Ovary (tissue), 9 donors: ENCODE measurements around the gene ZNF70. TPM values are rescaled to one million over a fixed set of nuclear protein-coding genes. Genes with fewer than 3 reads are reported as not detected.
A peak's percentile ranks its signal among the peaks of the same experiment; 100 is the strongest.

Experiments
- DNase-seq, 5 donors: peaks; one replicate each; pipeline ENCODE4 v3.0.0-alpha.2; 2019 to 2020
- H3K27ac ChIP-seq, 2 donors: fragments of 200-600 bp; one replicate each; pipeline versions ENCODE4 v1.5.1 to v1.8.0; 2019 to 2022
- H3K27me3 ChIP-seq: fragments of 200-600 bp; one replicate; pipeline ENCODE4 v1.8.0; 2022
- H3K36me3 ChIP-seq: fragments of 200-600 bp; sonication (generic); one replicate; pipeline ENCODE4 v1.5.1; 2019
- H3K4me1 ChIP-seq: one replicate; pipeline ENCODE4 v1.8.1; 2013; ENCODE audit warnings: mild to moderate bottlenecking, moderate library complexity; ENCODE audit not compliant: insufficient read depth
- H3K4me3 ChIP-seq: fragments of 200-600 bp; sonication (generic); one replicate; pipeline ENCODE4 v1.5.1; 2017
- H3K9me3 ChIP-seq, 2 donors: fragments of 200-600 bp in 1 of 2; sonication (generic) in 1 of 2; one replicate each; pipeline versions ENCODE4 v1.5.1 to v1.8.1; 2013 to 2019; ENCODE audit warnings: mild to moderate bottlenecking in 1 of 2, moderate library complexity in 1 of 2
- EP300 ChIP-seq: sonication (generic); formaldehyde crosslinking; IDR thresholded peaks from one replicate; pipeline ENCODE4 v1.6.1; 2017; ENCODE audit warnings: antibody characterized with exemption
- POLR2A ChIP-seq: fragments of 450-650 bp; IDR thresholded peaks from one replicate; pipeline ENCODE4 v1.6.1; 2017; ENCODE audit warnings: antibody characterized with exemption, mild to moderate bottlenecking, moderate library complexity
- WGBS, 3 donors: extraction: QIAGEN DNeasy Blood & Tissue Kit in 1 of 3; methylation state at CpG; one replicate each; pipeline versions ENCODE4 v1.1.5 to v1.1.7; 2013 to 2017; 5-methylcytosine and 5-hydroxymethylcytosine counted together
- intact Hi-C, 4 donors: fragments of 100-400 bp; cut with DNase I; formaldehyde crosslinking; loops; one replicate each; pipeline versions ENCODE4 v1.11.0 to v1.15.1; 2022 to 2023
- polyA plus RNA-seq, 2 donors: library from polyadenylated mRNA; stranded (reverse); fragments of 200-250 nt in 1 of 2; fragments of 350-450 nt in 1 of 2; fragmentation: Illumina TruSeq in 1 of 2; extraction: RNeasy Lipid Tissue Mini Kit (QIAGEN cat#74804) in 1 of 2; gene quantifications; one replicate each; pipeline ENCODE4 v1.2.3, GENCODE V29; 2013 to 2014
- total RNA-seq, 7 donors: library from RNA; depleted of rRNA in 2 of 7; stranded (reverse); fragments of >200 nt in 2 of 7; fragmentation: NEBNext Ultra II Directional in 3 of 7; extraction: Animal tissue kit (Norgen Biotek cat#: 25700) in 3 of 7; gene quantifications; one replicate each; pipeline versions ENCODE4 v1.1.0 to v1.2.4, GENCODE V29; 2016 to 2023
- TF ChIP-seq, protein P1 (sequence below), 3 donors: fragments of 450-650 bp in 2 of 3; fragments of 200-600 bp in 1 of 3; IDR thresholded peaks; one replicate each; pipeline versions ENCODE4 v1.5.1 to v1.8.0; 2016 to 2022; ENCODE audit warnings: antibody characterized with exemption in 3 of 3, mild to moderate bottlenecking in 1 of 3
- donor health status: DM: no; HTN: no; CAD: no; lungs with moderate emphysema.
- donor health status: DM: no; HTN: no; CAD: no.
- donor health status: Bipolar disorder and iron deficiency.
- donor health status: DM: yes; HTN: yes; CAD: no.
- donor health status: DM: no; HTN: no; CAD: no.
- donor health status: DM: yes; HTN: yes; CAD: no.

ZNF70 gene
- total and polyA plus RNA-seq, 9 donors: 3.8 to 21.6 (median 16.1) TPM

DNA sequence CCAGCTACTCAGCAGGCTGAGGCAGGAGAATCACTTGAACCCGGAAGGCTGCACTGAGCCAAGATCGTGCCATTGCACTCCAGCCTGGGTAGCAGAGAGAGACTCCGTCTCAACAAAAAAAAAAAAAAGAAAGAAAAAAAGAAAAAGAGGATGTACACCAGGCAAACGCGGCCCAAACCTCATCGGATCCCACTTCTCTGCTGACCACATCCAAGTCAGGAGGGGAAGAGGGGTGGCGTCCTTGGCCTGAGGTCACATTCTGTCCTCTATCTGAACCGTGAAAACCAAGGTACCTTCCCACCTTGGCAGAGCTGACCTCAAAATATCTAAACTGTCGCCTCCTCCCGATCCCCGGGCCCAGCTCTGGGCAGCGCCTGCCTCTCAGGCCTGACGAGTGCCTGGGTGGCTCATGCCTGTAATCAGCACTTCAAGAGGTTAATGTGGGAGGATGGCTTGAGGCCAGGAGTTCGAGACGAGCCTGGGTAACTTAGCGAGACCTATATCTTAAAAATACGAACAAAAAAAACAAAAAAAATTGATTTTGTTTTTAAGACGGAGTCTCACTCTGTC, 35.0 kb downstream of the ZNF70 start:
- WGBS, 3 donors: 38 to 53% (median 39%) methylated on average over 18 of the region's 18 CpGs
- no peak for TF ChIP-seq POLR2A
- no peak for TF ChIP-seq EP300
- TF ChIP-seq, protein P1, sequence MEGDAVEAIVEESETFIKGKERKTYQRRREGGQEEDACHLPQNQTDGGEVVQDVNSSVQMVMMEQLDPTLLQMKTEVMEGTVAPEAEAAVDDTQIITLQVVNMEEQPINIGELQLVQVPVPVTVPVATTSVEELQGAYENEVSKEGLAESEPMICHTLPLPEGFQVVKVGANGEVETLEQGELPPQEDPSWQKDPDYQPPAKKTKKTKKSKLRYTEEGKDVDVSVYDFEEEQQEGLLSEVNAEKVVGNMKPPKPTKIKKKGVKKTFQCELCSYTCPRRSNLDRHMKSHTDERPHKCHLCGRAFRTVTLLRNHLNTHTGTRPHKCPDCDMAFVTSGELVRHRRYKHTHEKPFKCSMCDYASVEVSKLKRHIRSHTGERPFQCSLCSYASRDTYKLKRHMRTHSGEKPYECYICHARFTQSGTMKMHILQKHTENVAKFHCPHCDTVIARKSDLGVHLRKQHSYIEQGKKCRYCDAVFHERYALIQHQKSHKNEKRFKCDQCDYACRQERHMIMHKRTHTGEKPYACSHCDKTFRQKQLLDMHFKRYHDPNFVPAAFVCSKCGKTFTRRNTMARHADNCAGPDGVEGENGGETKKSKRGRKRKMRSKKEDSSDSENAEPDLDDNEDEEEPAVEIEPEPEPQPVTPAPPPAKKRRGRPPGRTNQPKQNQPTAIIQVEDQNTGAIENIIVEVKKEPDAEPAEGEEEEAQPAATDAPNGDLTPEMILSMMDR (IDR thresholded peaks at IDR 0.05): no peak
- no peaks in the 10 kb centered on the region for H3K36me3 ChIP-seq
- H3K4me3 ChIP-seq: peak overlapping the region; percentile 79
- peak; percentile 21 to 52 (median 42) for DNase-seq
- peak overlapping the region; percentile 38 to 53 for H3K27ac ChIP-seq
- no peaks in the 10 kb centered on the region for H3K9me3 ChIP-seq
- H3K4me1 ChIP-seq: peaks cover 5% of the 10 kb centered on the region
- intact Hi-C loops: no loop called here
- no peaks in the 10 kb centered on the region for H3K27me3 ChIP-seq

DNA sequence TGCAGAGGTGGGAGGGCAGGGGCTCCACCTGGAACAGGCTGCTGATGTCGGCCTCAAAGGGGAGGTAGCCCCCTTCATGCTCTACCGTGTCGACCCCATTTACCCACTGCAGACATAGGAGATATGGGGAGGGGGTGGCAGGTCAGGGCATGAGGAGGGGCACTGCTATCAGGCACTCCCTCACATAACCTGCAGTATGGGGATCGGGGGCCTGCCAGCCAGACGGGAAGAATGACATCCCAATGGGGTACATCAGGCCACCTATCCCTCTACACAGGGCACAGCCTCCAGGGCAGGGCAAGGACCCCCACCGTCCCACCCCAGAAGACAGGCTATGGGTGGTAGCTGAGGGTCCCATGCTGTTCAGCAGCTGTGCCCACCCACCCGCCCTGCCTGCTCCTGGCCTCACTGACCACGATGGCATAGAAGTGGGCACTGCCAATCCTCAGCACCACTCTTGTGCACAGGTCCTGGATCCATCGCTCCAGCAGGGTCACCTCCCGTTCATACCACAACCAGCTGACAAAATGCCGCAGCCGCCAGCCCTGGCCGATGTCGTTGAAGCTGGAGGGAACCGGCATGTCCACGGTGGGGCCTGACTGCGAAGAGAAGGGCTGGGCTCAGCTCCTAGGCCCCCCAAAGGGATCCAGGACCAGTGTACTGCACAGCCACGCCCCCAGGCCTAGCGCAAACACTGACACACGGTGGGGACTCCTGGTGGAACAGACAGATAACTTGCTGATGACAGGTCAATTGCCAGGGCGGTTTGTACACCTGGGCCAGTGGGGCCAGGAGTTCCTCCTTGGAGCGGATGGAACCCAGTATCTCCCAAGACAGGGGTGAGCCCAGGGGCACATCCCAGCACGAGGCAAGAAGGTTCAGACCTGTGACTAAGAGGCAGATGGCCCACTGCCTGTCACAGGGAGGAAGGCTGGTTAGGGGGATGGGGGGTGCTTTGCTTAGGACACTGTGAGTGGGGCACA, 36.0 kb downstream of the ZNF70 start:
- no peak for DNase-seq
- no peaks in the 10 kb centered on the region for H3K27me3 ChIP-seq
- 80 to 84% (median 83%) methylated on average over 23 of the region's 23 CpGs for WGBS, 3 donors
- intact Hi-C loops: loop anchor here in 1 of 4 donors (5.0 kb wide), 1 partner anchor 47 kb away; the partner anchor contains the start of gene C22orf15
- no peak overlapping the region for H3K4me3 ChIP-seq
- H3K27ac ChIP-seq: no peak overlapping the region
- peaks cover 5% of the 10 kb centered on the region for H3K4me1 ChIP-seq
- TF ChIP-seq POLR2A (no peak), EP300 (no peak)
- TF ChIP-seq, protein P1 (IDR thresholded peaks at IDR 0.05): no peak
- no peaks in the 10 kb centered on the region for H3K36me3 ChIP-seq
- no peaks in the 10 kb centered on the region for H3K9me3 ChIP-seq

DNA sequence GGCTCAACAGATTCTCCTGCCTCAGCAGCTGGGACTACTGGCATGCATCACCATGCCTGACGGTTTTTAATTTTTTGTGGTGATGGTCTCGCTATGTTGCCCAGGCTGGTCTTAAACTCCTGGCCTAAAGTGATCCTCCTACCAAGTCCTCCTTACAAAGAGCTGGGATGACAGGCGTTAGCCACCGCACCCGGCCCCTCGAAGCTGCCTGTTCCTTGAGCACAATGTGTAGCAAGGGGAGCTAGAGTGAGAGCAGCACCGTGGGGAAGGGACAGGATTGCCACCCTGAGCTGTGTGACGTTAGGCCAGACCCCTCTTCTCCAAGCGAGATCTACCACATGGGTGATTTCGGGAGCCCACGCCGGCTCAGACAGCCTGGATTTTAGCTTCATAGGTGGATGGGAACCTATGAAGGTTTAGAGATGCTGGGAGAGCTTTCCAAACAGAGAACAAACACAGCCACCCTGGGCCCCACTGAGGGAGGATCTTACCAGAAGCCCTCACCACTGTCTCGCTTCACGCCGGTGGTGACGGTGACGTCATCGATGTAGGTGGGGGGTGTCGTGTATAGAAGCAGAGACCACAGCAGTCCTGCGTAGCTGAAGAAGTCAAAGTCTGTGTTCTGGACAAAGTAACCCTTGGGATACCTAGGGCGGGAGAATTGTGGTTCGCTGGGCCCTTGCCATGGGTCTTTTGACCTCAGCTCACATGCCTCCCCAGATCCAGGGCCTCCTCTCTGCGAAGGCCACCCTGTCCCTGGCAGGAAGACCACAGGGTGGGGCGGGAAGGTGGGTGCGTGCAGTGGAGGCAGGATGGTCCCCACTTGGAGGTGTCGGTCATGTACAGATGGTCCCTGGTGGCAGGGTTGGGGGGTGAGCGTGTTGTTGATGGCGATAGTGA, 37.0 kb downstream of the ZNF70 start:
- DNase-seq: no peak
- H3K27me3 ChIP-seq: no peaks in the 10 kb centered on the region
- no peak overlapping the region for H3K4me3 ChIP-seq
- intact Hi-C loops: loop anchor here in 1 of 4 donors (5.0 kb wide), 1 partner anchor 48 kb away; the partner anchor contains the start of gene C22orf15
- 91 to 93% (median 92%) methylated on average over 28 of the region's 28 CpGs for WGBS, 3 donors
- no peak overlapping the region for H3K27ac ChIP-seq
- no peaks in the 10 kb centered on the region for H3K9me3 ChIP-seq
- H3K36me3 ChIP-seq: no peaks in the 10 kb centered on the region
- TF ChIP-seq POLR2A (no peak), EP300 (no peak)
- TF ChIP-seq, protein P1 (IDR thresholded peaks at IDR 0.05): no peak
- peaks cover 5% of the 10 kb centered on the region for H3K4me1 ChIP-seq

DNA sequence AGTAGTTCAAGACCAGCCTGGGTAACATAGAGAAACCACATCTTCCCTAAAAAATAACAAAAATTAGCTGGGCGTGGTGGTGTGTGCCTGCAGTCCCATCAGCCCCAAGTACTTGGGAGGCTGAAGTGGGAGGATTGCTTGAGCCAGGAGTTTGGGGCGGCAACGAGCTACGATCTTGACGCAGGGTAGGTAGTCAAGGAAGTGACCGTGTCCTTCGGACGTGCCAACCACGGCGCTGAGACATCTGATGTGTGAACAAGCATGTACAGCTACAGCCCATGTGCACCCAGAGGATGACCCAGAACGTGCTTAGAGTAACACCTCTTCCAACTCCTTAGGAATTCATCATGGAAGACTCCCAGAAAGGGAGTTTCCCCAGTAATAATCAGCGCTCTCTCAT, 38.7 kb downstream of the ZNF70 start:
- Histone ChIP-seq H3K9me3 (no peaks in the 10 kb centered on the region), H3K27me3 (no peaks in the 10 kb centered on the region), H3K27ac (no peak overlapping the region), H3K4me1 (peaks cover 3% of the 10 kb centered on the region), H3K36me3 (no peaks in the 10 kb centered on the region), H3K4me3 (no peak overlapping the region)
- 90% methylated on average over 12 of the region's 12 CpGs for WGBS, 3 donors
- DNase-seq: no peak
- intact Hi-C loops: loop anchor here in 1 of 4 donors (5.0 kb wide), 1 partner anchor 50 kb away; the partner anchor contains the start of gene C22orf15
- TF ChIP-seq EP300 (no peak), POLR2A (no peak)
- TF ChIP-seq, protein P1 (IDR thresholded peaks at IDR 0.05): no peak
